SK-N-SH (cell line): ENCODE measurements around the gene FGD2. TPM values are rescaled to one million over a fixed set of nuclear protein-coding genes. Genes with fewer than 3 reads are reported as not detected.

ENCODE experiments used
- CTCF ChIA-PET: fragments of 300-600, 350-600 bp; formaldehyde crosslinking; extraction: SDS; loops from one replicate; lab custom pipeline; 2021; lab: Yijun Ruan, JAX
- POLR2A ChIA-PET: fragments of 350-600 bp; sonication (Branson Sonifier 250); formaldehyde crosslinking; extraction: SDS; loops from one replicate; lab custom pipeline; 2020; ENCODE audit warnings: antibody characterized with exemption, inconsistent platforms; lab: Yijun Ruan, JAX
- DNase-seq: peaks from one replicate; pipeline ENCODE4 v3.0.0; 2012
- H2AFZ ChIP-seq: fragments of 200-600 bp; sonication (generic); 2 replicates; pipeline ENCODE4 v1.8.1; 2016; ENCODE audit warnings: antibody characterized with exemption, mild to moderate bottlenecking, low read depth
- H3F3A ChIP-seq: fragments of 200-600 bp; sonication (generic); replicated peaks from 2 replicates; pipeline ENCODE3; 2016; ENCODE audit warnings: antibody characterized with exemption, mild to moderate bottlenecking; ENCODE audit not compliant: insufficient read depth
- H3K27ac ChIP-seq, 2 experiments: fragments of 200-500 bp in 1 of 2; fragments of 200-600 bp in 1 of 2; sonication (Bioruptor generic) in 1 of 2; sonication (generic), shearing (Covaris generic) in 1 of 2; 2 replicates each; pipeline versions ENCODE4 v1.5.1 to v1.6.1; 2014 to 2016; ENCODE audit warnings: low read depth in 2 of 2, inconsistent platforms in 1 of 2, low read length in 1 of 2, mild to moderate bottlenecking in 1 of 2, mixed read lengths in 1 of 2
- H3K27me3 ChIP-seq: fragments of 200-600 bp; sonication (generic), shearing (Covaris generic); 2 replicates; pipeline ENCODE4 v1.6.1; 2016; ENCODE audit warnings: mixed run types; ENCODE audit not compliant: insufficient read depth
- H3K36me3 ChIP-seq, 2 experiments: fragments of 200-500 bp in 1 of 2; fragments of 200-600 bp in 1 of 2; sonication (Bioruptor generic) in 1 of 2; sonication (generic) in 1 of 2; replicated peaks in 1 of 2; 2 replicates each; pipeline versions ENCODE3 to v1.5.1; 2014 to 2016; ENCODE audit warnings: low read length in 1 of 2, mild to moderate bottlenecking in 1 of 2; ENCODE audit not compliant: insufficient read depth in 2 of 2, control insufficient read depth in 1 of 2
- H3K4me1 ChIP-seq, 2 experiments: fragments of 200-500 bp in 1 of 2; fragments of 200-600 bp in 1 of 2; sonication (Bioruptor generic) in 1 of 2; sonication (generic), shearing (Covaris generic) in 1 of 2; 2 replicates each; pipeline versions ENCODE4 v1.5.1 to v1.6.1; 2014 to 2016; ENCODE audit warnings: low read depth in 1 of 2, low read length in 1 of 2, mixed run types in 1 of 2; ENCODE audit not compliant: insufficient read depth in 2 of 2, control insufficient read depth in 1 of 2
- H3K4me2 ChIP-seq: fragments of 200-600 bp; sonication (generic), shearing (Covaris generic); 2 replicates; pipeline ENCODE4 v1.6.1; 2017; ENCODE audit warnings: mixed run types
- H3K4me3 ChIP-seq, 2 experiments: fragments of 200-500 bp in 1 of 2; fragments of 200-600 bp in 1 of 2; sonication (Bioruptor generic) in 1 of 2; sonication (generic), shearing (Covaris generic) in 1 of 2; 2 replicates each; pipeline versions ENCODE4 v1.5.1 to v1.8.1; 2014 to 2016; ENCODE audit warnings: low read depth in 2 of 2, inconsistent platforms in 1 of 2, low read length in 1 of 2, mild to moderate bottlenecking in 1 of 2, mixed read lengths in 1 of 2, moderate library complexity in 1 of 2
- H3K79me2 ChIP-seq: fragments of 200-600 bp; sonication (generic); 2 replicates; pipeline ENCODE4 v1.8.1; 2017; ENCODE audit warnings: mild to moderate bottlenecking; ENCODE audit not compliant: insufficient read depth
- H3K9ac ChIP-seq: fragments of 200-600 bp; sonication (generic); 2 replicates; pipeline ENCODE4 v1.6.1; 2017; ENCODE audit warnings: mixed run types
- H3K9me2 ChIP-seq: fragments of 200-600 bp; sonication (generic); 2 replicates; pipeline ENCODE4 v1.6.1; 2017; ENCODE audit warnings: mixed run types
- H3K9me3 ChIP-seq: fragments of 200-600 bp; sonication (generic); 2 replicates; pipeline ENCODE4 v1.6.1; 2017; ENCODE audit warnings: mixed run types, mild to moderate bottlenecking, moderate library complexity
- H4K20me1 ChIP-seq: fragments of 200-600 bp; sonication (generic); 2 replicates; pipeline ENCODE4 v1.6.1; 2017; ENCODE audit warnings: mild to moderate bottlenecking, mixed run types; ENCODE audit not compliant: insufficient read depth
- CTCF ChIP-seq: fragments of 200-600 bp; sonication (generic); IDR thresholded peaks from 2 replicates; pipeline ENCODE4 v1.6.1; 2017; ENCODE audit warnings: antibody characterized with exemption, mild to moderate bottlenecking, moderate library complexity
- ELF1 ChIP-seq: IDR thresholded peaks from 2 replicates; pipeline ENCODE4 v1.4.0; 2012
- EP300 ChIP-seq, 2 experiments: IDR thresholded peaks; 2 replicates each; pipeline versions ENCODE4 v1.4.0 to v1.6.1; 2012; ENCODE audit warnings: borderline replicate concordance in 1 of 2, low read depth in 1 of 2, low read length in 1 of 2
- EZH2phosphoT487 ChIP-seq: fragments of 200-600 bp; sonication (generic); IDR thresholded peaks from 2 replicates; pipeline ENCODE4 v1.6.1; 2017; ENCODE audit warnings: low read depth, mixed run types, mild to moderate bottlenecking, antibody characterized with exemption, moderate library complexity, borderline replicate concordance
- FOSL2 ChIP-seq: IDR thresholded peaks from 2 replicates; pipeline ENCODE4 v1.4.0; 2012; ENCODE audit warnings: low read depth, mild to moderate bottlenecking, moderate library complexity, borderline replicate concordance
- FOXM1 ChIP-seq: IDR thresholded peaks from 2 replicates; pipeline ENCODE4 v1.4.0; 2012; ENCODE audit warnings: low read depth, mild to moderate bottlenecking
- IRF3 ChIP-seq: fragments of 150-350 bp; IDR thresholded peaks from 2 replicates; pipeline ENCODE4 v1.6.1; 2016; ENCODE audit warnings: mild to moderate bottlenecking, low read depth, low read length
- JUND ChIP-seq: IDR thresholded peaks from 2 replicates; pipeline ENCODE4 v1.4.0; 2012
- MAX ChIP-seq: IDR thresholded peaks from 2 replicates; pipeline ENCODE4 v1.4.0; 2012; ENCODE audit warnings: low read depth
- MEF2A ChIP-seq: IDR thresholded peaks from 2 replicates; pipeline ENCODE4 v1.4.0; 2012; ENCODE audit warnings: low read depth, borderline replicate concordance
- MXI1 ChIP-seq: IDR thresholded peaks from 2 replicates; pipeline ENCODE4 v1.6.1; 2012; ENCODE audit warnings: mild to moderate bottlenecking, low read depth, low read length, improper control_type of control experiment
- NFIC ChIP-seq: IDR thresholded peaks from 2 replicates; pipeline ENCODE4 v1.4.0; 2012; ENCODE audit warnings: borderline replicate concordance
- RCOR1 ChIP-seq: fragments of 150-350 bp; IDR thresholded peaks from 2 replicates; pipeline ENCODE4 v1.6.1; 2017; ENCODE audit warnings: antibody characterized with exemption, low read length
- REST ChIP-seq: IDR thresholded peaks from 2 replicates; pipeline ENCODE4 v1.6.1; 2012; ENCODE audit warnings: mild to moderate bottlenecking, low read depth, low read length, moderate library complexity
- RXRA ChIP-seq: IDR thresholded peaks from 2 replicates; pipeline ENCODE4 v1.4.0; 2012; ENCODE audit warnings: low read depth, mild to moderate bottlenecking, borderline replicate concordance
- SIN3A ChIP-seq: IDR thresholded peaks from 2 replicates; pipeline ENCODE4 v1.6.1; 2012; ENCODE audit warnings: low read depth, mild to moderate bottlenecking, low read length, moderate library complexity, borderline replicate concordance
- TEAD4 ChIP-seq: IDR thresholded peaks from 2 replicates; pipeline ENCODE4 v1.4.0; 2012; ENCODE audit warnings: mild to moderate bottlenecking, borderline replicate concordance; ENCODE audit not compliant: insufficient read depth
- USF1 ChIP-seq: IDR thresholded peaks from 2 replicates; pipeline ENCODE4 v1.4.0; 2012; ENCODE audit warnings: low read depth, borderline replicate concordance
- YY1 ChIP-seq: IDR thresholded peaks from 2 replicates; pipeline ENCODE4 v1.4.0; 2012; ENCODE audit warnings: low read depth, mild to moderate bottlenecking
- ZBTB33 ChIP-seq: IDR thresholded peaks from 2 replicates; pipeline ENCODE4 v1.4.0; 2012; ENCODE audit warnings: low read depth, borderline replicate concordance
- WGBS: methylation state at CpG from one replicate; pipeline ENCODE4 v1.1.6; 2017; ENCODE audit warnings: low lambda C conversion rate; 5-methylcytosine and 5-hydroxymethylcytosine counted together
- polyA plus RNA-seq, 3 experiments: library from polyadenylated mRNA; depleted of rRNA; stranded (reverse); fragments of >200 nt; gene quantifications; 2 replicates each; pipeline ENCODE4 v1.2.3, GENCODE V29; 2012

Gene FGD2
- polyA plus RNA-seq, 1 of the 3 experiments (the other 2 are of a cell fraction) = not detected

- H3K9me2 ChIP-seq = no peaks in the 10 kb centered on the region
- no peak for DNase-seq
- H3K79me2 ChIP-seq = no peaks in the 10 kb centered on the region
- CTCF ChIA-PET = interaction anchor here (0.8 to 36.6 kb wide), 4 partner anchors 18 to 163 kb away, joined by 3 to 678 read pairs (median 246); partner anchors contain the start of gene PIM1
- no peak overlapping the region for H3K4me3 ChIP-seq
- no peak overlapping the region for H3K4me2 ChIP-seq
- no peaks in the 10 kb centered on the region for H3F3A ChIP-seq
- no peak for TF ChIP-seq IRF3
- TF ChIP-seq MXI1 = no peak
- no peak for TF ChIP-seq MAX
- no peak for TF ChIP-seq EP300 (IDR thresholded peaks at IDR 0.05; ENCODE audit: borderline replicate concordance in 1 of 2, low read depth in 1 of 2, low read length in 1 of 2)
- TF ChIP-seq TEAD4 = no peak
- no peak for TF ChIP-seq REST
- TF ChIP-seq CTCF = no peak
- no peak for TF ChIP-seq RXRA
- no peak for TF ChIP-seq JUND
- TF ChIP-seq SIN3A = no peak
- TF ChIP-seq YY1 = no peak
- TF ChIP-seq MEF2A = no peak
- TF ChIP-seq ZBTB33 = no peak
- no peak for TF ChIP-seq FOXM1
- TF ChIP-seq RCOR1 = no peak
- TF ChIP-seq EZH2phosphoT487 = no peak
- TF ChIP-seq NFIC = no peak
- no peak for TF ChIP-seq USF1
- TF ChIP-seq ELF1 = no peak
- no peak for TF ChIP-seq FOSL2
- peaks cover 0 to 14% of the 10 kb centered on the region in 2 experiments; a peak in 1 of 4 replicates for H3K4me1 ChIP-seq
- no peak overlapping the region for H2AFZ ChIP-seq
- H3K9ac ChIP-seq = no peak overlapping the region
- WGBS = 86% methylated on average over 8 of the region's 10 CpGs
- no peaks in the 10 kb centered on the region for H3K36me3 ChIP-seq
- no peaks in the 10 kb centered on the region for H4K20me1 ChIP-seq
- H3K27ac ChIP-seq = no peak overlapping the region
- no peaks in the 10 kb centered on the region for H3K9me3 ChIP-seq
- no peaks in the 10 kb centered on the region for H3K27me3 ChIP-seq
- POLR2A ChIA-PET = interaction anchor here (1.6 kb wide), 1 partner anchor 14 kb away, joined by 3 read pairs; no protein-coding TSS in a partner anchor
Observed at GRCh38 chr6:37047689-37048402, 42.4 kb downstream of the FGD2 start.
